Adrenal gland (tissue), 12 donors: ENCODE data around the gene HNMT. TPM values are rescaled to one million over a fixed set of nuclear protein-coding genes. Genes with fewer than 3 reads are reported as not detected.
A peak's percentile ranks its signal among the peaks of the same experiment; 100 is the strongest.

ENCODE experiments used
- DNase-seq, 7 donors: peaks; one replicate each; pipeline ENCODE4 v3.0.0-alpha.2; 2019 to 2020
- H3K27ac ChIP-seq, 5 donors: fragments of 200-600 bp; sonication (generic) in 4 of 5; 1 replicate in 3 of 5; 2 replicates in 2 of 5; pipeline versions ENCODE4 v1.5.1 to v1.8.0; 2016 to 2020; ENCODE audit warnings: mild to moderate bottlenecking in 1 of 5
- H3K27me3 ChIP-seq: fragments of 200-600 bp; 2 replicates; pipeline ENCODE4 v1.8.0; 2021
- H3K36me3 ChIP-seq, 2 donors: fragments of 200-600 bp; replicated peaks in 1 of 2; 1 replicate in 1 of 2; 2 replicates in 1 of 2; pipeline versions ENCODE4 v1.5.1 to v1.8.0; 2018 to 2022
- H3K4me1 ChIP-seq, 2 donors: fragments of 200-600 bp; replicated peaks in 1 of 2; 1 replicate in 1 of 2; 2 replicates in 1 of 2; pipeline versions ENCODE4 v1.5.1 to v1.8.0; 2018 to 2021
- H3K4me3 ChIP-seq, 4 donors: fragments of 200-600 bp; sonication (generic) in 3 of 4; one replicate each; pipeline ENCODE4 v1.5.1; 2016 to 2018
- H3K9me3 ChIP-seq, 3 donors: fragments of 200-600 bp; sonication (generic) in 1 of 3; replicated peaks in 1 of 3; 1 replicate in 2 of 3; 2 replicates in 1 of 3; pipeline versions ENCODE4 v1.5.1 to v1.8.0; 2016 to 2021
- CTCF ChIP-seq, 6 experiments: fragments of 450-650 bp in 4 of 6; fragments of 200-600 bp in 2 of 6; sonication (generic) in 1 of 6; IDR thresholded peaks; 1 replicate in 5 of 6; 2 replicates in 1 of 6; pipeline versions ENCODE4 v1.5.1 to v1.8.0; 2016 to 2021; ENCODE audit warnings: antibody characterized with exemption in 6 of 6, mild to moderate bottlenecking in 2 of 6, moderate library complexity in 1 of 6
- POLR2A ChIP-seq, 2 donors: fragments of 450-650 bp; IDR thresholded peaks; one replicate each; pipeline ENCODE4 v1.6.1; 2017; ENCODE audit warnings: antibody characterized with exemption in 2 of 2, mild to moderate bottlenecking in 2 of 2, moderate library complexity in 1 of 2
- WGBS, 4 donors: extraction: QIAGEN DNeasy Blood & Tissue Kit in 2 of 4; methylation state at CpG; one replicate each; pipeline versions ENCODE4 v1.1.5 to v1.1.7; 2013 to 2017; 5-methylcytosine and 5-hydroxymethylcytosine counted together
- intact Hi-C, 2 donors: fragments of 100-400 bp; cut with DNase I; formaldehyde crosslinking; loops; one replicate each; pipeline versions ENCODE4 v1.14.1 to v1.15.0; 2022 to 2023
- polyA plus RNA-seq, 3 donors: library from polyadenylated mRNA; stranded (reverse); fragments of 200-250 nt in 2 of 3; fragments of 350-450 nt in 1 of 3; fragmentation: Illumina TruSeq in 1 of 3; extraction: RNeasy Lipid Tissue Mini Kit (QIAGEN cat#74804) in 1 of 3; gene quantifications; one replicate each; pipeline ENCODE4 v1.2.3, GENCODE V29; 2013 to 2014
- total RNA-seq, 9 donors: library from RNA; depleted of rRNA in 4 of 9; stranded (reverse); fragments of >200 nt in 4 of 9; fragments of 120-200 nt in 1 of 9; fragmentation: NEBNext Ultra II Directional in 1 of 9; extraction: Animal tissue kit (Norgen Biotek cat#: 25700) in 1 of 9; gene quantifications; one replicate each; pipeline versions ENCODE4 v1.1.0 to v1.2.4, GENCODE V29; 2013 to 2023
- donor health status: healthy with polysubstance abuse.
- donor health status: Bipolar disorder and iron deficiency.
- donor health status: DM: yes; HTN: yes; CAD: no.
- donor health status: DM: no; HTN: no; CAD: no.
- donor health status: DM: no; HTN: no; CAD: no.
- donor health status: DM: yes; HTN: yes; CAD: no.

HNMT gene
- total and polyA plus RNA-seq, 12 donors: 4.5 to 53.7 (median 21.3) TPM

- TF ChIP-seq CTCF (IDR thresholded peaks at IDR 0.05) (no peak), POLR2A (IDR thresholded peaks at IDR 0.05) (no peak)
- no peak for DNase-seq
- Histone ChIP-seq H3K9me3 (no peaks in the 10 kb centered on the region), H3K4me3 (no peak overlapping the region), H3K36me3 (no peaks in the 10 kb centered on the region), H3K4me1 (peaks cover 0 to 6% of the 10 kb centered on the region in 2 donors), H3K27ac (peak overlapping the region in 2 of 5 donors; percentile 29 to 56), H3K27me3 (no peaks in the 10 kb centered on the region)
- intact Hi-C loops: no loop called here
Observed at GRCh38 chr2:137980459-137980858, 16.2 kb downstream of the HNMT start.

DNA sequence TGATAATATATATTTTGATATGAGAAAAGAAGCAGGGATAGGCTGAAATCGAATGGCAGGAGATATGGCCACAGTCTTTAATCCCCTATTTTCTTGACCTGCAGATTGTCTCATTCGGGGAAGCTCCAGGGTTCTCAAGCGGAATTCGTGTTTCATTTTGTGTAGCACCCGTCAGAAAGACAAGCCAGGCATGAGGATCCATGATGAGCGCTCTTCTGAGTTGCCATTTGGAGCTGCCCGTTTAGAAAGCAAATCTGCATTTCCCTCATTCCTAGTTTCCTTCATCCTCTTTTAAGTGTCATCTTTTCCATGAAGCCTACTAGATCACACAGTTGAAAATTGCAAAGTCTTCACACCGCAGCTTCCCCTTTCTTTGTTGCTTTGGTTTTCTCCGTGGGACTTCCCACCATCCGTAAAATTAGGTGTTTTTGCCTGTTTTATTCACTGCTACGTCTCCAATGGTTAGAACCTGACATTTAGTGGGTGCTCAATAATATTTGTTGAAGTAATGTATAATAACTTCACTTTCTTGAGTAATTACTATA is 16.9 kb downstream of the HNMT start:
- DNase-seq: peak in 1 of 7 donors; percentile 12
- TF ChIP-seq CTCF (IDR thresholded peaks at IDR 0.05) (no peak), POLR2A (IDR thresholded peaks at IDR 0.05) (no peak)
- H3K27me3 ChIP-seq: no peaks in the 10 kb centered on the region
- peak overlapping the region in 2 of 5 donors; percentile 55 to 56 for H3K27ac ChIP-seq
- H3K4me3 ChIP-seq: no peak overlapping the region
- H3K9me3 ChIP-seq: no peaks in the 10 kb centered on the region
- WGBS, 4 donors: 77 to 84% (median 79%) methylated on average over 11 of the region's 11 CpGs
- peaks cover 0 to 6% of the 10 kb centered on the region in 2 donors for H3K4me1 ChIP-seq
- H3K36me3 ChIP-seq: no peaks in the 10 kb centered on the region
- intact Hi-C loops: no loop called here

GRCh38 chr2:137983581-137983980 is 19.3 kb downstream of the HNMT start:
- 66 to 79% (median 72%) methylated on average over 3 of the region's 3 CpGs for WGBS, 4 donors
- DNase-seq: no peak

GRCh38 chr2:137986268-137986667 is 22.0 kb downstream of the HNMT start:
- no peaks in the 10 kb centered on the region for H3K4me1 ChIP-seq
- WGBS, 4 donors: 80 to 95% (median 88%) methylated on average over 1 of the region's 1 CpG

More at GRCh38 chr2:137983581-137983980, 19.3 kb downstream of the HNMT start:
- no peak overlapping the region for H3K4me3 ChIP-seq
- H3K27ac ChIP-seq: no peak overlapping the region
- intact Hi-C loops: no loop called here
- no peak for TF ChIP-seq POLR2A (IDR thresholded peaks at IDR 0.05)
- TF ChIP-seq CTCF (IDR thresholded peaks at IDR 0.05): no peak
- H3K9me3 ChIP-seq: no peaks in the 10 kb centered on the region
- no peaks in the 10 kb centered on the region for H3K27me3 ChIP-seq
- peaks cover 0 to 6% of the 10 kb centered on the region in 2 donors for H3K4me1 ChIP-seq
- H3K36me3 ChIP-seq: no peaks in the 10 kb centered on the region

More at GRCh38 chr2:137986268-137986667, 22.0 kb downstream of the HNMT start:
- Histone ChIP-seq H3K4me3 (no peak overlapping the region), H3K27ac (no peak overlapping the region), H3K27me3 (no peaks in the 10 kb centered on the region), H3K9me3 (no peaks in the 10 kb centered on the region), H3K36me3 (no peaks in the 10 kb centered on the region)
- DNase-seq: no peak
- intact Hi-C loops: no loop called here
- TF ChIP-seq POLR2A (IDR thresholded peaks at IDR 0.05) (no peak), CTCF (IDR thresholded peaks at IDR 0.05) (no peak)
